Keratinocyte (primary cell): Measurements from ENCODE around the gene CCDC170. TPM values are rescaled to one million over a fixed set of nuclear protein-coding genes. Genes with fewer than 3 reads are reported as not detected.

ENCODE experiments used
- DNase-seq: peaks from one replicate; pipeline ENCODE4 v3.0.0-alpha.2; 2011; ENCODE audit warnings: low read depth, missing footprints, low spot score
- FAIRE-seq: peaks from 2 replicates; lab custom pipeline; 2011; peaks lifted over from hg19 to GRCh38; lab: Jason Lieb, UNC
- H2AFZ ChIP-seq: 2 replicates; pipeline ENCODE4 v1.6.0; 2012; ENCODE audit warnings: low read length, control low read depth, inconsistent platforms; ENCODE audit not compliant: control insufficient read depth
- H3K27ac ChIP-seq: 2 replicates; pipeline ENCODE4 v1.5.1; 2011; ENCODE audit warnings: low read length; ENCODE audit not compliant: control insufficient read depth, insufficient read depth
- H3K27me3 ChIP-seq: 3 replicates; pipeline ENCODE4 v1.6.0; 2011; ENCODE audit warnings: low read length; ENCODE audit not compliant: control insufficient read depth, insufficient read depth; ENCODE audit errors: extremely low read depth
- H3K36me3 ChIP-seq, 2 experiments: 2 replicates in 1 of 2; 3 replicates in 1 of 2; pipeline ENCODE4 v1.5.1; 2011; ENCODE audit warnings: low read length in 2 of 2, mild to moderate bottlenecking in 1 of 2; ENCODE audit not compliant: control insufficient read depth in 2 of 2, insufficient read depth in 2 of 2; ENCODE audit errors: extremely low read depth in 1 of 2
- H3K4me1 ChIP-seq: 3 replicates; pipeline ENCODE4 v1.5.1; 2011; ENCODE audit warnings: low read length; ENCODE audit not compliant: control insufficient read depth, insufficient read depth; ENCODE audit errors: extremely low read depth
- H3K4me2 ChIP-seq: 3 replicates; pipeline ENCODE4 v1.6.0; 2011; ENCODE audit warnings: low read depth, low read length; ENCODE audit not compliant: control insufficient read depth, insufficient read depth; ENCODE audit errors: extremely low read depth
- H3K4me3 ChIP-seq, 3 experiments: fragments of 200-600 bp in 1 of 3; sonication (generic) in 1 of 3; 2 replicates in 2 of 3; 3 replicates in 1 of 3; pipeline ENCODE4 v1.5.1; 2011 to 2016; ENCODE audit warnings: low read length in 3 of 3, mild to moderate bottlenecking in 3 of 3, control low read depth in 2 of 3, inconsistent platforms in 1 of 3, low read depth in 1 of 3, mixed read lengths in 1 of 3, mixed run types in 1 of 3, moderate library complexity in 1 of 3; ENCODE audit not compliant: control insufficient read depth in 2 of 3, insufficient read depth in 2 of 3; ENCODE audit errors: extremely low read depth in 1 of 3
- H3K79me2 ChIP-seq: 2 replicates; pipeline ENCODE4 v1.6.0; 2012; ENCODE audit warnings: low read length; ENCODE audit not compliant: control insufficient read depth, insufficient read depth
- H3K9ac ChIP-seq: 3 replicates; pipeline ENCODE4 v1.6.0; 2011; ENCODE audit warnings: low read length; ENCODE audit not compliant: control insufficient read depth, insufficient read depth; ENCODE audit errors: extremely low read depth
- H3K9me1 ChIP-seq: 3 replicates; pipeline ENCODE4 v1.6.0; 2011; ENCODE audit warnings: low read length; ENCODE audit not compliant: control insufficient read depth, insufficient read depth; ENCODE audit errors: extremely low read depth
- H3K9me3 ChIP-seq: 2 replicates; pipeline ENCODE4 v1.5.1; 2012; ENCODE audit warnings: low read depth, low read length; ENCODE audit not compliant: control insufficient read depth
- H4K20me1 ChIP-seq: 3 replicates; pipeline ENCODE4 v1.6.0; 2011; ENCODE audit warnings: low read length; ENCODE audit not compliant: control insufficient read depth, insufficient read depth; ENCODE audit errors: extremely low read depth
- CTCF ChIP-seq, 3 experiments: IDR thresholded peaks in 1 of 3; conservative IDR thresholded peaks in 1 of 3; optimal IDR thresholded peaks in 1 of 3; 2 replicates in 2 of 3; 3 replicates in 1 of 3; pipeline versions ENCODE3 to v1.5.1; 2011; ENCODE audit warnings: low read length in 3 of 3, mild to moderate bottlenecking in 3 of 3, moderate library complexity in 2 of 3, control low read depth in 1 of 3, inconsistent platforms in 1 of 3; ENCODE audit not compliant: insufficient read depth in 2 of 3; ENCODE audit errors: extremely low read depth in 1 of 3
- EZH2 ChIP-seq: IDR thresholded peaks from one replicate; pipeline ENCODE4 v1.6.1; 2012; ENCODE audit warnings: inconsistent platforms, mild to moderate bottlenecking, low read length, moderate library complexity
- dilution Hi-C: fragments of 300-500 bp; cut with MboI; formaldehyde crosslinking; loops from one replicate; pipeline ENCODE4 v1.7.0; 2020; ENCODE audit warnings: low sequenced_read_pairs; ENCODE audit not compliant: extremely low pct_ligation_motif_present
- polyA plus RNA-seq, 5 experiments: library from polyadenylated mRNA; depleted of rRNA in 3 of 5; stranded (reverse) in 3 of 5; stranded (forward) in 1 of 5; unstranded in 1 of 5; fragments of >200 nt; gene quantifications; 1 replicate in 1 of 5; 2 replicates in 3 of 5; 3 replicates in 1 of 5; pipeline versions ENCODE4 v1.2.1 to v1.2.3, GENCODE V29; 2011 to 2012; ENCODE audit warnings: missing spikeins in 2 of 5, low read depth in 1 of 5, low replicate concordance in 1 of 5

Gene CCDC170
- polyA plus RNA-seq, 1 donor (not counting 4 experiments of a cell fraction or from before 2014, with no cell fraction given) = 0.10 TPM

DNA sequence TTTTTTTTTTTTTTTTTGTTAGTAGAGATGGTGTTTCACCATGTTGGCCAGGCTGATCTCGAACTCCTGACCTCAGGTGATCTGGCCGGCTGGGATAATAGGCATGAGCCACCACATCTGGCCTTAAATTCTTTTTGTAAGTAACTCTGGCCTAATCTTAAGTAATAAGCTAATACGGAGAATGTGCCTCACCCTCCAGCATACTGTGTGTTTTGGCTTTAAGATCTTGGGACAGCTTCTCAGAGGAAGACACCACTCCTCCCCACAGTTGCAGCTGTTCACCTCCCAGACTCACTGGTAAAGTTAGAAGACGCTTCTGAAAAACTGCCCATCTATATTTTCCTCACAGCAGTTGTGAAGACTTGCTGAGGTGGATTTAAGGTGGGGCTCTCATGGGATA, 120.8 kb downstream of the CCDC170 start:
- H3K27ac ChIP-seq = no peak overlapping the region
- H3K36me3 ChIP-seq = no peaks in the 10 kb centered on the region
- dilution Hi-C loops = no loop called here
- no peaks in the 10 kb centered on the region for H3K9me1 ChIP-seq
- H3K79me2 ChIP-seq = no peaks in the 10 kb centered on the region
- no peak for DNase-seq
- no peak overlapping the region for H3K4me2 ChIP-seq
- no peak for FAIRE-seq
- H3K4me1 ChIP-seq = no peaks in the 10 kb centered on the region
- no peak overlapping the region for H3K9ac ChIP-seq
- no peaks in the 10 kb centered on the region for H3K27me3 ChIP-seq
- no peak overlapping the region for H3K4me3 ChIP-seq
- no peaks in the 10 kb centered on the region for H4K20me1 ChIP-seq
- no peak for TF ChIP-seq EZH2
- no peak for TF ChIP-seq CTCF (optimal IDR thresholded peaks at IDR 0.05 in 1 of 3, IDR thresholded peaks at IDR 0.05 in 1 of 3, conservative IDR thresholded peaks at IDR 0.05 in 1 of 3; ENCODE audit: extremely low read depth in 1 of 3, insufficient read depth in 2 of 3, low read length in 3 of 3)
- H3K9me3 ChIP-seq = no peaks in the 10 kb centered on the region
- no peak overlapping the region for H2AFZ ChIP-seq

- dilution Hi-C loops = no loop called here
- Histone ChIP-seq H2AFZ (no peak overlapping the region), H3K27me3 (no peaks in the 10 kb centered on the region), H4K20me1 (no peaks in the 10 kb centered on the region), H3K9me3 (no peaks in the 10 kb centered on the region), H3K9me1 (no peaks in the 10 kb centered on the region), H3K27ac (no peak overlapping the region), H3K9ac (no peak overlapping the region), H3K4me3 (no peak overlapping the region), H3K4me2 (no peak overlapping the region), H3K79me2 (no peaks in the 10 kb centered on the region), H3K4me1 (no peaks in the 10 kb centered on the region), H3K36me3 (no peaks in the 10 kb centered on the region)
- no peak for FAIRE-seq
- TF ChIP-seq CTCF (optimal IDR thresholded peaks at IDR 0.05 in 1 of 3, IDR thresholded peaks at IDR 0.05 in 1 of 3, conservative IDR thresholded peaks at IDR 0.05 in 1 of 3; ENCODE audit: extremely low read depth in 1 of 3, insufficient read depth in 2 of 3, low read length in 3 of 3) (no peak), EZH2 (no peak)
- no peak for DNase-seq
Observed at GRCh38 chr6:151616091-151616513, 122.3 kb downstream of the CCDC170 start.
